ENCODE results near the gene SNX9.
A peak's percentile ranks its signal among the peaks of the same experiment; 100 is the strongest.
"Not testable (repeated sequence)": the region's sequence is repeated elsewhere in the genome, so short reads cannot be mapped to it uniquely, and the experiment has no call there.

Gene SNX9

GRCh38 chr6:157956171-157956730 lies 133.2 kb downstream of the SNX9 start:
- no peak for DNase-seq

- DNase-seq = no peak
Measured at GRCh38 chr6:157959451-157960227, 136.6 kb downstream of the SNX9 start.

GRCh38 chr6:157961153-157961831 lies 138.2 kb downstream of the SNX9 start:
- no peak for DNase-seq

GRCh38 chr6:157961832-157962575 lies 139.0 kb downstream of the SNX9 start:
- no peak for DNase-seq

GRCh38 chr6:157962601-157963302 lies 139.7 kb downstream of the SNX9 start:
- DNase-seq = no peak

GRCh38 chr6:157964100-157964499 lies 141.1 kb downstream of the SNX9 start:
- DNase-seq = no peak

GRCh38 chr6:157965387-157965786 lies 142.3 kb downstream of the SNX9 start:
- DNase-seq = no peak

- no peak for DNase-seq
Measured at GRCh38 chr6:157966589-157966977, 143.5 kb downstream of the SNX9 start.

GRCh38 chr6:157967020-157967419 lies 144.0 kb downstream of the SNX9 start:
- no peak for DNase-seq

GRCh38 chr6:157967486-157967885 lies 144.4 kb downstream of the SNX9 start:
- DNase-seq = no peak

- DNase-seq = not testable (repeated sequence)
Measured at GRCh38 chr6:157972177-157972576, 149.1 kb downstream of the SNX9 start.

GRCh38 chr6:157974341-157974894 lies 151.4 kb downstream of the SNX9 start:
- DNase-seq = no peak

GRCh38 chr6:157974967-157975366 lies 151.9 kb downstream of the SNX9 start:
- no peak for DNase-seq

- no peak for DNase-seq
Measured at GRCh38 chr6:157975456-157975855, 152.4 kb downstream of the SNX9 start.

GRCh38 chr6:157976345-157977175 lies 153.5 kb downstream of the SNX9 start:
- DNase-seq = no peak

- no peak for DNase-seq
Measured at GRCh38 chr6:157977176-157977804, 154.2 kb downstream of the SNX9 start.

GRCh38 chr6:157978021-157978783 lies 155.2 kb downstream of the SNX9 start:
- no peak for DNase-seq

- peak; percentile 7 for DNase-seq
Measured at GRCh38 chr6:157980288-157981131, 157.5 kb downstream of the SNX9 start.

- no peak for DNase-seq
Measured at GRCh38 chr6:157981132-157981394, 158.0 kb downstream of the SNX9 start.

Data from central memory CD4-positive, alpha-beta T cell (primary cell).